Heart right ventricle (tissue), 16 donors: ENCODE data around the gene MBNL2. TPM values are rescaled to one million over a fixed set of nuclear protein-coding genes. Genes with fewer than 3 reads are reported as not detected.
A peak's percentile ranks its signal among the peaks of the same experiment; 100 is the strongest.

ENCODE experiments used
- ATAC-seq, 8 donors: fragments of 200-7000 bp; cut with Tn5 transposase; one replicate each; pipeline ENCODE4 v1.9.1; 2020; ENCODE audit warnings: mild to moderate bottlenecking in 8 of 8, moderate library complexity in 8 of 8, moderate number of reproducible peaks in 1 of 8
- DNase-seq, 2 donors: peaks; one replicate each; pipeline ENCODE4 v3.0.0-alpha.2; 2020
- H3K27ac ChIP-seq, 10 donors: fragments of 200-600 bp; sonication (generic) in 2 of 10; one replicate each; pipeline versions ENCODE4 v1.5.0 to v1.8.0; 2020 to 2022; ENCODE audit warnings: mild to moderate bottlenecking in 3 of 10
- H3K27me3 ChIP-seq, 7 donors: fragments of 200-600 bp; one replicate each; pipeline ENCODE4 v1.8.0; 2021 to 2022; ENCODE audit warnings: mild to moderate bottlenecking in 2 of 7
- H3K36me3 ChIP-seq, 9 donors: fragments of 200-600 bp; sonication (generic) in 1 of 9; one replicate each; pipeline versions ENCODE4 v1.5.0 to v1.8.0; 2020 to 2022; ENCODE audit warnings: mild to moderate bottlenecking in 2 of 9
- H3K4me1 ChIP-seq, 9 donors: fragments of 200-600 bp; sonication (generic) in 1 of 9; one replicate each; pipeline versions ENCODE4 v1.5.0 to v1.8.0; 2020 to 2022; ENCODE audit warnings: mild to moderate bottlenecking in 4 of 9
- H3K4me3 ChIP-seq, 10 donors: fragments of 200-600 bp; sonication (generic) in 2 of 10; one replicate each; pipeline versions ENCODE4 v1.5.0 to v1.8.0; 2020 to 2022; ENCODE audit warnings: mild to moderate bottlenecking in 7 of 10, moderate library complexity in 2 of 10
- H3K9me3 ChIP-seq, 11 donors: fragments of 200-600 bp in 10 of 11; sonication (generic) in 2 of 11; one replicate each; pipeline versions ENCODE4 v1.5.0 to v1.8.0; 2013 to 2022; ENCODE audit warnings: mild to moderate bottlenecking in 2 of 11, control low read depth in 1 of 11, moderate library complexity in 1 of 11
- WGBS, 2 donors: extraction: QIAGEN DNeasy Blood & Tissue Kit; methylation state at CpG; one replicate each; pipeline ENCODE4 v1.1.7; 2013; ENCODE audit warnings: inconsistent platforms in 1 of 2; 5-methylcytosine and 5-hydroxymethylcytosine counted together
- intact Hi-C, 10 donors: fragments of 100-400 bp; cut with DNase I; formaldehyde crosslinking; loops; one replicate each; pipeline versions ENCODE4 v1.11.1 to v1.14.2; 2022
- polyA plus RNA-seq, 2 donors: library from polyadenylated mRNA; stranded (reverse); fragments of 200-250 nt; gene quantifications; one replicate each; pipeline ENCODE4 v1.2.3, GENCODE V29; 2013
- total RNA-seq, 10 donors: library from RNA; stranded (reverse); fragmentation: NEBNext Ultra II Directional in 3 of 10; extraction: Animal tissue kit (Norgen Biotek cat#: 25700) in 3 of 10; gene quantifications; one replicate each; pipeline versions ENCODE4 v1.2.1 to v1.2.4, GENCODE V29; 2021 to 2023
- TF ChIP-seq, protein P1 (sequence below), 9 donors: fragments of 200-600 bp; sonication (generic) in 2 of 9; IDR thresholded peaks; one replicate each; pipeline versions ENCODE4 v1.5.0 to v1.8.0; 2021 to 2022; ENCODE audit warnings: antibody characterized with exemption in 9 of 9, mild to moderate bottlenecking in 5 of 9, moderate library complexity in 1 of 9
- donor health status: Arrhythmogenic right ventricular cardiomyopathy.
- donor health status: ischemic (EF 13 %, LVEDD 7.1; RV severe dilation, severe dysfunction).
- donor health status: healthy with polysubstance abuse.
- donor health status: DM: no; HTN: yes; CAD: no.
- donor health status: DM: no; HTN: no; CAD: no.
- donor health status: ischemic (EF 25% LVEDD 6.9; RV normal size, moderate dysfunction).
- donor health status: ischemic (EF 25% LVEDD 5.7; RV mildly dilated, moderate dysfunction).
- donor health status: healthy.
- donor health status: DM: yes; HTN: yes; CAD: no.
- donor health status: Ischemic cardiomyopathy.
- donor health status: ischemic (EF 35%, LVEDD 5.7; RV mildly dilated, moderate dysfunction).
- donor health status: nonischemic (EF 11% LVEDD 7.7; RV severe dilation, severe dysfunction).
- donor health status: DM: yes; HTN: yes; CAD: no.
- donor health status: PGD.
- donor health status: ischemic (EF 29% LVEDD 5.4; RV normal size, mild dysfunction).
- donor health status: nonischemic (EF 23%, LVEDD 6.1; RV moderate dilation, normal function).

Gene MBNL2
- total and polyA plus RNA-seq, 12 donors, result 17.2 to 95.0 (median 83.2) TPM

DNA sequence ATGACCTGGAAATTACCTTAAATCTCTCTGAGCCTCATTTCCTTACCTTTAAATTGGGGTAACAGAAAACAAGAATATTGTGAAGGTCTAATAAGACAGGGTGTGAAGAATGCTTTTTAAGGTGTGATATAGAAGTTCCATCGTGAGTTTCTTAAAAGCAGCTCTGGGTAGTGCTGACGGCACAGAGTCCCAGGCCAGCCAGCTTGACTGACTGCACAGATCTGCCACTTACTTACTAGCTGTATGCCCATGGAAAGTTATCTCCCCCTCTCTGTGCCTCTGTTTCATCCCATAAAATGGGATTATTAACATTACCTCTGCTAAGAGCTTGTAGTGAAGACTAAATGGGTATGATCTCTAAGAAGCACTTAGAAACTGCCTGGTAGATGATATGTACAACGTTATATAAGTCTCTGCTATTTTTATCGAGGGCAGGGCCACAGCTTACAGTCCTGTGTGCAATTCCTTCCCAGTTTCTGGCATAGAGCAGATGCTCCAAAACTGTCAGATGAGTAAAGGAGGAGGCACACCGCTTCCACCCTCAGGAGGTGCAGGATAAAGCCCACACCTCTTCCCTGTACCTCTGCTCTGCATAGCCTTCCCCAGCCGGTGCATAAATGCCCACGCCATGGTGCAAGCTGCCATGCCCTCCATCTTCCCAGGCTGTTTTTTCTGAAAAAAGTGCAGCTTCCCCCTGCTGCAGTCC is 99.6 kb downstream of the MBNL2 start:
- 54% methylated on average over 7 of the region's 7 CpGs for WGBS, 2 donors
- ATAC-seq (peak in 6 of 8 donors; percentile 38 to 73 (median 56)), DNase-seq (no peak)
- no peak overlapping the region for H3K4me3 ChIP-seq
- intact Hi-C loops, result loop anchor here in 1 of 10 donors (10.0 kb wide), 1 partner anchor 47 kb away; no protein-coding TSS in a partner anchor
- TF ChIP-seq, protein P1, sequence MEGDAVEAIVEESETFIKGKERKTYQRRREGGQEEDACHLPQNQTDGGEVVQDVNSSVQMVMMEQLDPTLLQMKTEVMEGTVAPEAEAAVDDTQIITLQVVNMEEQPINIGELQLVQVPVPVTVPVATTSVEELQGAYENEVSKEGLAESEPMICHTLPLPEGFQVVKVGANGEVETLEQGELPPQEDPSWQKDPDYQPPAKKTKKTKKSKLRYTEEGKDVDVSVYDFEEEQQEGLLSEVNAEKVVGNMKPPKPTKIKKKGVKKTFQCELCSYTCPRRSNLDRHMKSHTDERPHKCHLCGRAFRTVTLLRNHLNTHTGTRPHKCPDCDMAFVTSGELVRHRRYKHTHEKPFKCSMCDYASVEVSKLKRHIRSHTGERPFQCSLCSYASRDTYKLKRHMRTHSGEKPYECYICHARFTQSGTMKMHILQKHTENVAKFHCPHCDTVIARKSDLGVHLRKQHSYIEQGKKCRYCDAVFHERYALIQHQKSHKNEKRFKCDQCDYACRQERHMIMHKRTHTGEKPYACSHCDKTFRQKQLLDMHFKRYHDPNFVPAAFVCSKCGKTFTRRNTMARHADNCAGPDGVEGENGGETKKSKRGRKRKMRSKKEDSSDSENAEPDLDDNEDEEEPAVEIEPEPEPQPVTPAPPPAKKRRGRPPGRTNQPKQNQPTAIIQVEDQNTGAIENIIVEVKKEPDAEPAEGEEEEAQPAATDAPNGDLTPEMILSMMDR (IDR thresholded peaks at IDR 0.05), result no peak
- H3K9me3 ChIP-seq, result no peaks in the 10 kb centered on the region
- peaks cover 3 to 94% (median 56%) of the 10 kb centered on the region in 9 donors for H3K4me1 ChIP-seq
- no peaks in the 10 kb centered on the region for H3K27me3 ChIP-seq
- H3K36me3 ChIP-seq, result no peaks in the 10 kb centered on the region
- peak overlapping the region in 6 of 10 donors; percentile 6 to 42 (median 14) for H3K27ac ChIP-seq

DNA sequence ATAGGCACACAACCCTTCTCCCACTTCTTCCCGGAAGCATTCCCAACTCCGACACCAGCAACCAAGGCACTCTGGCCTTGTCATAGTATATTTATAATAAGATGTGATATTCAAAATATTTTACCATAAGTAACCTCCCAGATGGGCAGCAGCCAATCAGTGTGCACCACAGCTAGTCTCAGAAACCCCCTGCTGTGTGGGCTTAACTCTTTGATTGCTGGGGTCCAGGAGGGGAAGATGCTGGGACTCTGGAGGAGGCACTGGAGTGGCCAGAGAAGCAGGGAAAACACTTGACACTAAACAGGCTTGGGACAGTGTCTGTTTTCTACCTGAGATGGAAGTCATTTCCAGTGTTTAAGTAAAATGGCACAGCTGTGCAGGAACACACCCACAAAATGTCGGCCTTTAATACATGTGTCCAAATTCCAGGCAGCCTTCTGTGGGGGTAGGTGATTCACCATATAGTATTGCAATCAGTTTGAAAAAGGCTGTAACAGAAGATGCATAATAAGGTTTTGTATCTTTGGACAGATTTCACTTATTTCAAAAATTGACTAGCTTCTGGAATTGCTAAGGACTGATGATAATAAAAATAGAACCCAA is 100.7 kb downstream of the MBNL2 start:
- H3K27ac ChIP-seq, result peak overlapping the region in 1 of 10 donors; percentile 3

DNA sequence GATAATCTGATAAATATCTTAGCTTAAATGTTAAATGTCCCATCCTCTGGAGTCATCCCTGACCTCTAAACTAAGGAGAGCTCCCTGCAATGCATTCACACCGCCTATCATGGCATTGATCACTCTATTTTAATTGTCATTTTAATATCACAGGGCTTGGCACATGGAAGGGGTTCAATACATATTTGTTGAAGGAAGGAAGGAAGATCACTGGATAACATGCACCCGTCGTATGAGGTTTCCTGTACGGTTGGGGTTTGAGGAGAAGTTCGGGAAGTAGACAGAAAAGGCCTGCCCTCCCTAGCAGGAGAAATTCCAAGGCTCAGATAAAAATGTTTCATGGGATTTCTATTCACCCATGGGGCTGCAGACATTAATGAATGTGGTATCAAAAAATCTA is 102.0 kb downstream of the MBNL2 start:
- H3K4me1 ChIP-seq, result peaks cover 5 to 94% (median 61%) of the 10 kb centered on the region in 9 donors
- no peaks in the 10 kb centered on the region for H3K27me3 ChIP-seq
- intact Hi-C loops, result loop anchor here in 1 of 10 donors (10.0 kb wide), 1 partner anchor 49 kb away; no protein-coding TSS in a partner anchor
- H3K9me3 ChIP-seq, result no peaks in the 10 kb centered on the region
- no peak overlapping the region for H3K4me3 ChIP-seq
- DNase-seq (no peak), ATAC-seq (no peak)
- 69 to 78% methylated on average over 5 of the region's 5 CpGs for WGBS, 2 donors
- no peaks in the 10 kb centered on the region for H3K36me3 ChIP-seq
- TF ChIP-seq, protein P1 (IDR thresholded peaks at IDR 0.05), result no peak
- H3K27ac ChIP-seq, result peak overlapping the region in 1 of 10 donors; percentile 23

More for the DNA sequence above, 100.7 kb downstream of the MBNL2 start:
- TF ChIP-seq, protein P1 (IDR thresholded peaks at IDR 0.05), result no peak
- Histone ChIP-seq H3K4me1 (peaks cover 3 to 94% (median 60%) of the 10 kb centered on the region in 9 donors), H3K4me3 (no peak overlapping the region), H3K27me3 (no peaks in the 10 kb centered on the region), H3K36me3 (no peaks in the 10 kb centered on the region), H3K9me3 (no peaks in the 10 kb centered on the region)
- intact Hi-C loops, result loop anchor here in 1 of 10 donors (10.0 kb wide), 1 partner anchor 48 kb away; no protein-coding TSS in a partner anchor
- ATAC-seq (no peak), DNase-seq (no peak)
- 81 to 88% methylated on average over 3 of the region's 3 CpGs for WGBS, 2 donors

DNA sequence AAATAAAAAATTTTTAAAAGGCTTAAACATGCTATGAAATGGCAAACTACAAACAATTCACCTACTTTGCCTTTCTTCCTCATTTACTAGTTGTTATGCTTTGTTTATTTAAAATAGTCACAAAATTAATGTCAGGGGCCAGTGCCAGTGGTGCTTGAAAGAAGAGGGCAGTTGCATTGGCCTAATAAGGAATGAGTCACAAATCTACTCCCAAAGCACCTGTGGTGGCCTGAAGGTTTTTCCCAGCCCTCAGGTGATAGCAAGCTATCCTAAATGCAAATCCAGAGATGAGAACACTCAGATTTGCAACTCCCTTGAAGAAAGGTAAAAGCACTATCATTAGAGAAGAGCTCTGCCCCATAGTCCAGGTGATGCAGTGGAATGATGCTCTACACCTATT is 103.6 kb downstream of the MBNL2 start:
- H3K9me3 ChIP-seq, result no peaks in the 10 kb centered on the region
- intact Hi-C loops, result loop anchor here in 1 of 10 donors (10.0 kb wide), 1 partner anchor 51 kb away; no protein-coding TSS in a partner anchor
- peaks cover 5 to 94% (median 61%) of the 10 kb centered on the region in 9 donors for H3K4me1 ChIP-seq

More for the DNA sequence above, 103.6 kb downstream of the MBNL2 start:
- Histone ChIP-seq H3K27me3 (no peaks in the 10 kb centered on the region), H3K4me3 (no peak overlapping the region), H3K36me3 (no peaks in the 10 kb centered on the region), H3K27ac (no peak overlapping the region)
- ATAC-seq (no peak), DNase-seq (no peak)
- TF ChIP-seq, protein P1 (IDR thresholded peaks at IDR 0.05), result no peak
